Measurements from ENCODE around the gene CUBN.
"Not testable (repeated sequence)": the region's sequence is repeated elsewhere in the genome, so short reads cannot be mapped to it uniquely, and the experiment has no call there.

Gene CUBN

DNA sequence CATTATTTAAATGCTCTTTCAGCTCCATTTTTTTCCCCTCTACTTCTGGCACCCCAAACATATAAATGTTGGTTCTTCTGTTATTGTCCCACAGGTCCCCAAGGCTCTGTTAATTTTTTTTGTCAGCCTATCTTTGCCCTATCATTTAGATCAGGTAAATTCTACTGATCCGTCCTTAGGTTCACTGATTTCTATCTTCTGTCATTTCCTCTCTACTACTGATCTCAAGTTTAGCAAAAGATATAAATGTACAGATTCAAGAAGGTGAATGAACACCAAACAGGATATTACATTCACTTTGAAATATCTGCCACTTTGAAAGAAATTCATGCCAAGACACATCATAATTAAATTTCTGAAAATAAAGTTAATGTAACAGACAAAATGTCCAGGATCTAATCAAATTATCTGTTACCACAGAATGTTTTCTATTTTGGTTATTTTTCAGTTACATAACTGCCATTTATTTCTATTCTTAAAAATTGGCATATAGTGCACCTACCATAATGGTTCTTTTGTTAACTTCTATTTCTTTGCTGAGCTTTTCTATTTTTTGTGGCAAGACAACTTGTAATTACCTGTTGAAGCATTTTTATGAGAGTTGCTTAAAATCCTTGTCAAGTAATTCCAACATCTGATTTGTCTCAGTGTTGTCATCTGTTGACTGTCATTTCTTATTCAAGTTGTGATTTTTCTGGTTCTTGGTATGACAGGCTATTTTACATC lies 12.1 kb upstream of the CUBN start:
- no peak for DNase-seq (ENCODE audit: insufficient read length, low spot score)
- FAIRE-seq: no peak

- DNase-seq (ENCODE audit: insufficient read length, low spot score) (no peak), FAIRE-seq (no peak)
Measured at GRCh38 chr10:17140386-17140761, 10.8 kb upstream of the CUBN start.

GRCh38 chr10:17138460-17139042 lies 8.9 kb upstream of the CUBN start:
- no peak for DNase-seq (ENCODE audit: insufficient read length, low spot score)
- no peak for FAIRE-seq

- no peak for FAIRE-seq
- DNase-seq (ENCODE audit: insufficient read length, low spot score): no peak
Measured at GRCh38 chr10:17134737-17135260, 5.2 kb upstream of the CUBN start.

DNA sequence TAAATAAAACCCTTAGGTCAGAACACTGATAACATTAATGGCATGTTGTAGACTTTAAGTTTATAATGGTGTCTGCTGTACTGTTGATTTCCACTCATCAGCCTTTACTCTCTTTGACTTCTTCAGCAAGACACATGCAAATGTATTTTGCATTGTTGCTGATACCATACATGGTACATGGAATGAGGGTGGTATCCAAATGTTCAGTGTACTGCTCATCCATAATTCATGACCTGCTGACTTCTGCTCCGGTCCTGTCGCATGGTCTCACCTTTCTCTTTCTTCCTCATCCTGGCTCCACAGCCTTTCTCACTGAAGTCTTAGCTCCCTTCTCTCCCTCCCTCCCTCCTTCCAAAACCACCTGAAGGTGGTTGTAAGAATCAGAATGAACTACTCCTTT lies 4.7 kb upstream of the CUBN start:
- DNase-seq (ENCODE audit: insufficient read length, low spot score): no peak
- FAIRE-seq: no peak

GRCh38 chr10:17128261-17128660 lies 1.4 kb downstream of the CUBN start:
- FAIRE-seq (no peak), DNase-seq (ENCODE audit: insufficient read length, low spot score) (no peak)

- FAIRE-seq (no peak), DNase-seq (ENCODE audit: insufficient read length, low spot score) (no peak)
Measured at GRCh38 chr10:17126327-17126726, 3.3 kb downstream of the CUBN start.

GRCh38 chr10:17125206-17125893 lies 4.3 kb downstream of the CUBN start:
- FAIRE-seq (no peak), DNase-seq (ENCODE audit: insufficient read length, low spot score) (no peak)

DNA sequence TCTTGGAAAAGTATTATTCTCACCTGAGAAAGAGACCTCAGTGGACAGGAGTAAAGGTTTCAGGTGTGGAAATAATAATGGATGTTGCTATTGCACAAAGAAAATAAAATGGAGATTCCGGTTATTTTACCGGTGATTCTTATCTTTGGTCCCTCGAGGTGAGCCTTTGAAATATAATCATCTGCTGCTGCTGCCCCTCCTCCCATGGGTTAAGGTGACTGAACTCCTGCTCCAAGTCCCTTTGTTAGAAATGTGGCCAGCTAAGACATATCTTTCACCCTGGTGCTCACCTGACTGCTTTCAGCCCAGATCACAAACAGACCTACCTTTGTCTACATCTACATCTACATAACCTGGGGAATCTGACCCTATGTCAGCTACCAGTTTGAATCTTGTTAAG lies 5.7 kb downstream of the CUBN start:
- DNase-seq (ENCODE audit: insufficient read length, low spot score) (no peak), FAIRE-seq (no peak)

DNA sequence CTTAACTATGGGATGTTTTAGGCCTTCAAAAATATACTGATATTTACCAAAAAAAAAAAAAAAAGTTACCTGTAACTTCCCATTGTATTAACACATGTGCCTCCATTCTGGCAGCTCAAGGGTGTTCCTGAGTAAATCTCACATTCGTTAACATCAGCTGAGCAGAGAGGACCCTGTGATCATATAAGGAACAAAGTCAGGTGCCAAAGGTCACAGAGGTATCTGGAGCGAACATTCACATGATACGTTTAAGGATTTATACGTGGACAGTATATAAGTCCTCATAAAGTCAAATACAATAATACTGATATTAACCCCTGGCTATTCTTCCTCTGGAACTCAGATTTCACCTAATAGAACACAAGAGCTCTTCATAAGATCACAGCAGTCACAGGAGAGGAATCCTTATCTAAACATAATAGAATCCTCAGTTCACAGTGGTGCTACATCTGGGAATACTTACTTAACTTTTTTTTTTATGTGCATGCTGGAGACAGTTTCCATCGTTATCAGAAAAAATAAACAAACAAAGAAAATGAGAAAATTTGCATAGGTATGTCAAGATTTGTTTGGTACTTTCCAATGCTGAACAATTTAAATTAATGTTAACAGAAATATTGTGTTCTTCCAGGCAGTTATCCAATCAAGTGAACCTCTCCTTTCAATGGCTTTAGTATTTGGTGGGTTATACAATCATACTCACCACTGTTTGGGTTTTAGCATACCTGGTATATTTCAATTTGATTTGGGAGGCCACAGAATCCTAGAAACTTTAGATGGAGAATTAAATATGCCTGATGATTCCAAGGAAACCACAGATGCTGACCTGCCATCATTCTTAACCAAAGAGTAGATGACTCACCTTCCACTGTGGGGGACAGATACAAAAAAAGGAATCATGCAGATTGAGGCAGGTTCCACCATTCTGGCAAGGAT lies 6.6 kb downstream of the CUBN start:
- FAIRE-seq: no peak

GRCh38 chr10:17122052-17122451 lies 7.6 kb downstream of the CUBN start:
- FAIRE-seq: no peak
- DNase-seq (ENCODE audit: insufficient read length, low spot score): no peak

More for the DNA sequence above, 6.6 kb downstream of the CUBN start:
- no peak for DNase-seq (ENCODE audit: insufficient read length, low spot score)

- DNase-seq (ENCODE audit: insufficient read length, low spot score) (no peak), FAIRE-seq (no peak)
Measured at GRCh38 chr10:17120694-17121093, 8.9 kb downstream of the CUBN start.

- FAIRE-seq (no peak), DNase-seq (ENCODE audit: insufficient read length, low spot score) (no peak)
Measured at GRCh38 chr10:17119845-17120244, 9.8 kb downstream of the CUBN start.

GRCh38 chr10:17116193-17116592 lies 13.4 kb downstream of the CUBN start:
- DNase-seq (ENCODE audit: insufficient read length, low spot score): no peak
- no peak for FAIRE-seq

DNA sequence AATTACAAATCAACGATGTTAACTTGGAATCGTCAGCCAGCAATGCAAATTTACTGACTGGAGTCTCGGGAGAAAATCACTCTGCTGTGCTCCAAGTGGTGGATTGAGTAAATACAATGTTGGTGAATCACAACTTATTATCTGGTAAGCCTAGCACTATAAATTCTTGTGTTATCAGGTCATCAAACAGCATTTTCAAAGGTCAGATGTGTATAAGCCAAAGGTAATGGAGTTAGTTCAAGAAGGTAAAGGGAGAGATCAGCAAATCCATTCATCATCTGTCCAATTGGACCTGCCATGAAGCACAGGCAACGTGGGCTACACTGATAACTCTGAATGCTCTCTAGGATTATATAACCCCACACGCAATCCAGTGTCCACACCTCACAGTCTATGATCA lies 13.9 kb downstream of the CUBN start:
- peak; percentile 40 for DNase-seq (ENCODE audit: insufficient read length, low spot score)
- FAIRE-seq: no peak

GRCh38 chr10:17114878-17115444 lies 14.7 kb downstream of the CUBN start:
- FAIRE-seq; DNase-seq (ENCODE audit: insufficient read length, low spot score): not testable (repeated sequence)

- FAIRE-seq (no peak), DNase-seq (ENCODE audit: insufficient read length, low spot score) (no peak)
Measured at GRCh38 chr10:17113889-17114540, 15.6 kb downstream of the CUBN start.

GRCh38 chr10:17113346-17113745 lies 16.3 kb downstream of the CUBN start:
- FAIRE-seq: no peak
- DNase-seq (ENCODE audit: insufficient read length, low spot score): peak; percentile 11

DNA sequence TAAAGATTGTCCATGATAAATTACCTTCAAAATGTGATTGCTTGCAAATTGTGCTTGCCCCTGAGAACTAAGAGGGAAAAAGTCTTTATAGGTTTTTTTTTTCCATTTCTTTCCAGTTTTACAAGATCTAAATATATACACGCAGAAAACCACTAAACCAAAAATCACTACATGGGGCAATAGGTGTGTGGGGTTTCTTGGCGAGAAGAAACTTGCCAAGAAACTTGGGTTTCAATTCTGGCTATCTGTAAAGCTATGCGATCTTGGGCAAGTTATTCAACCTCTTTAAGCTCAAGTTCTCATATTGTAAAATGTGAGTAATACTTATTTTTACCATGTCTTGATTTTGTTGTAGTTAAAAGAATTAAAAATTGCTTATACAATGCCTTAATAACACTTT lies 17.0 kb downstream of the CUBN start:
- no peak for FAIRE-seq
- no peak for DNase-seq (ENCODE audit: insufficient read length, low spot score)
